ENCODE data around the gene DHFR. TPM values are rescaled to one million over a fixed set of nuclear protein-coding genes. Genes with fewer than 3 reads are reported as not detected.

Gene DHFR
- total and polyA plus RNA-seq, 2 of the 8 experiments (the other 6 are each of a cell fraction or from before 2014, with no cell fraction given) = 46.4 to 88.9 TPM

DNA sequence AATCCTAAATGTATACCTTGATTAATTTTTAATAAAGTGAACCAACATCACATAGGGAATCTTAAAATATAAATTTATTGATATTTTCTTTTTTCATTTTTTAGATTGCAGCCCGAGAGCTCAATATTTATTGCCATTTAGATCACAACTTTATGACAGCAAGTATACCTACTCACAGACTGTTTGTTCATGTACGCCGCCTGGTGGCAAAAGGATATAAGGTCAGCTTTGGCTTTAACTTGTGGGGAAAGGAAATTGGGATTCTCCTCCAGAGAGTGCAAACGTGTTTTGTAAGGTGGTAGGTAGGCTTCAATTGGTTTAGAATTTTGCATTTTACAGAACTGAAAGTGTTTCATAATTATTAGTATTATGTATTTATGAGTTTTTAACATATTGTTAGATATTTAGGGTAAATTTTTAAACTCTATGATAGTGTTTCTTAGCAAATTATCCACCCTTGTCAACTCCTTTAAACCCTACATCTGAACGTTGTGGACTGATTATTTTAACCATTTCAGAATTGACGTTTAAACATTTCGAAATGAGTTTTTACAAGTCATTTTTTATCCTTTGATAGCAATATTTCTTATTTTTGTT lies 17.5 kb upstream of the DHFR start:
- FAIRE-seq = peak; percentile 96

More for the DNA sequence above, 17.5 kb upstream of the DHFR start:
- TF ChIP-seq EP300 (IDR thresholded peaks at IDR 0.05; ENCODE audit: borderline replicate concordance in 1 of 2, low read depth in 2 of 2, low read length in 2 of 2) (no peak), FOSL1 (IDR thresholded peaks at IDR 0.05; ENCODE audit: insufficient read depth, low read depth, low read length) (no peak), CHD2 (IDR thresholded peaks at IDR 0.05; ENCODE audit: low read length) (no peak), NRF1 (IDR thresholded peaks at IDR 0.05; ENCODE audit: low read depth, low read length) (no peak), RAD21 (IDR thresholded peaks at IDR 0.05 in 1 of 2, conservative IDR thresholded peaks at IDR 0.05 in 1 of 2; ENCODE audit: low read depth in 2 of 2, low read length in 2 of 2) (peak; percentile 69 to 81)
- TF ChIP-seq, protein P1, sequence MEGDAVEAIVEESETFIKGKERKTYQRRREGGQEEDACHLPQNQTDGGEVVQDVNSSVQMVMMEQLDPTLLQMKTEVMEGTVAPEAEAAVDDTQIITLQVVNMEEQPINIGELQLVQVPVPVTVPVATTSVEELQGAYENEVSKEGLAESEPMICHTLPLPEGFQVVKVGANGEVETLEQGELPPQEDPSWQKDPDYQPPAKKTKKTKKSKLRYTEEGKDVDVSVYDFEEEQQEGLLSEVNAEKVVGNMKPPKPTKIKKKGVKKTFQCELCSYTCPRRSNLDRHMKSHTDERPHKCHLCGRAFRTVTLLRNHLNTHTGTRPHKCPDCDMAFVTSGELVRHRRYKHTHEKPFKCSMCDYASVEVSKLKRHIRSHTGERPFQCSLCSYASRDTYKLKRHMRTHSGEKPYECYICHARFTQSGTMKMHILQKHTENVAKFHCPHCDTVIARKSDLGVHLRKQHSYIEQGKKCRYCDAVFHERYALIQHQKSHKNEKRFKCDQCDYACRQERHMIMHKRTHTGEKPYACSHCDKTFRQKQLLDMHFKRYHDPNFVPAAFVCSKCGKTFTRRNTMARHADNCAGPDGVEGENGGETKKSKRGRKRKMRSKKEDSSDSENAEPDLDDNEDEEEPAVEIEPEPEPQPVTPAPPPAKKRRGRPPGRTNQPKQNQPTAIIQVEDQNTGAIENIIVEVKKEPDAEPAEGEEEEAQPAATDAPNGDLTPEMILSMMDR (IDR thresholded peaks at IDR 0.05; ENCODE audit: control extremely low read depth in 1 of 3, insufficient read depth in 1 of 3, low read depth in 1 of 3, low read length in 3 of 3) = peak in 2 of 3 experiments; percentile 69 to 84; a peak in 3 of 4 replicates
- no peak overlapping the region for H3K4ac ChIP-seq (replicated peaks; ENCODE audit: insufficient read length, low read depth, low read length)
- no peak overlapping the region for H4K8ac ChIP-seq (ENCODE audit: extremely low read depth, insufficient read depth, low read length)
- H3K9ac ChIP-seq (replicated peaks in 1 of 4; ENCODE audit: extremely low read depth in 1 of 4, low read depth in 3 of 4, low read length in 3 of 4) = no peak overlapping the region
- H3K9me3 ChIP-seq (ENCODE audit: insufficient read depth in 2 of 2, low read depth in 1 of 2, low read length in 1 of 2) = no peaks in the 10 kb centered on the region
- H4K20me1 ChIP-seq (replicated peaks in 1 of 2; ENCODE audit: control insufficient read depth in 1 of 2, insufficient read depth in 2 of 2, low read length in 2 of 2) = no peaks in the 10 kb centered on the region
- no peak overlapping the region for H2AFZ ChIP-seq (ENCODE audit: low read length)
- H2BK12ac ChIP-seq (ENCODE audit: low read depth, low read length) = no peak overlapping the region
- peaks cover 2 to 32% (median 16%) of the 10 kb centered on the region in 4 experiments; a peak in 7 of 8 replicates for H3K36me3 ChIP-seq (ENCODE audit: control insufficient read depth in 2 of 4, insufficient read depth in 4 of 4, low read length in 3 of 4)
- ChIA-PET POLR2A (ENCODE audit: partially characterized antibody) (interaction anchor here (0.5 to 1.1 kb wide), 2 partner anchors 8 to 17 kb away, joined by 3 to 6 read pairs; partner anchors contain the start of genes DHFR and MSH3), CTCF (ENCODE audit: partially characterized antibody) (interaction anchor here (0.5 to 3.5 kb wide), 15 partner anchors 14 to 519 kb away, joined by 3 to 15 read pairs (median 3); partner anchors contain the start of genes DHFR and MSH3)
- no peak overlapping the region for H2BK120ac ChIP-seq (replicated peaks; ENCODE audit: low read depth, low read length)
- WGBS, 2 experiments (ENCODE audit: extremely low coverage in 1 of 2, insufficient coverage in 1 of 2, insufficient read length in 1 of 2, insufficient replicate concordance in 2 of 2, low coverage in 1 of 2, low lambda C conversion rate in 2 of 2, missing lambda C conversion rate in 1 of 2) = 51% methylated on average over 7 of the region's 7 CpGs; no CpG with 5 or more reads in 1 of the 2 experiments
- peaks cover 2% of the 10 kb centered on the region; the same call in 1 of the 2 replicates for H3K79me1 ChIP-seq (ENCODE audit: low read depth, low read length)
- H3K27ac ChIP-seq (ENCODE audit: low read depth, low read length) = no peak overlapping the region
- no peaks in the 10 kb centered on the region; a peak in 1 of 7 replicates for H3K4me1 ChIP-seq (replicated peaks in 1 of 4; ENCODE audit: control insufficient read depth in 3 of 4, insufficient read depth in 4 of 4, low read length in 3 of 4)
- H2BK15ac ChIP-seq (ENCODE audit: low read length) = no peak overlapping the region
- H4K91ac ChIP-seq (replicated peaks; ENCODE audit: insufficient read length, low read length) = no peak overlapping the region
- no peaks in the 10 kb centered on the region for H3K27me3 ChIP-seq (replicated peaks in 1 of 4; ENCODE audit: control insufficient read depth in 3 of 4, extremely low read depth in 1 of 4, insufficient read depth in 3 of 4, low read length in 3 of 4)
- DNase-seq (ENCODE audit: low read depth in 1 of 2, low spot score in 2 of 2) = peak in 1 of 2 experiments; percentile 77
- no peak overlapping the region for H2AK5ac ChIP-seq (ENCODE audit: low read depth, low read length)
- no peak overlapping the region for H3K56ac ChIP-seq (replicated peaks; ENCODE audit: insufficient read length, low read depth, low read length)
- H3K23me2 ChIP-seq (ENCODE audit: low read depth, low read length) = no peaks in the 10 kb centered on the region
- no peak overlapping the region for H3K4me3 ChIP-seq (ENCODE audit: extremely low read depth in 1 of 4, insufficient read depth in 2 of 4, low read depth in 3 of 4, low read length in 4 of 4)
- no peak overlapping the region for H3K23ac ChIP-seq (ENCODE audit: insufficient read length)
- H2BK5ac ChIP-seq (ENCODE audit: low read depth, low read length) = no peak overlapping the region
- H3K18ac ChIP-seq (ENCODE audit: extremely low read depth, low read length) = no peak overlapping the region
- no peak overlapping the region for H4K5ac ChIP-seq (ENCODE audit: insufficient read length, low read depth, low read length)
- no peak overlapping the region for H3K4me2 ChIP-seq (ENCODE audit: insufficient read depth in 1 of 2, low read depth in 2 of 2, low read length in 2 of 2)
- H3K14ac ChIP-seq (ENCODE audit: insufficient read length) = no peak overlapping the region
- no peaks in the 10 kb centered on the region for H3K79me2 ChIP-seq (ENCODE audit: control insufficient read depth in 1 of 2, insufficient read depth in 2 of 2, low read length in 2 of 2)
- H2BK20ac ChIP-seq (ENCODE audit: low read length) = no peak overlapping the region
